Gastroesophageal sphincter (tissue), 4 donors: ENCODE measurements around the gene DRC1. TPM values are rescaled to one million over a fixed set of nuclear protein-coding genes. Genes with fewer than 3 reads are reported as not detected.
A peak's percentile ranks its signal among the peaks of the same experiment; 100 is the strongest.
"Not testable (repeated sequence)": the region's sequence is repeated elsewhere in the genome, so short reads cannot be mapped to it uniquely, and the experiment has no call there.

ENCODE experiments used
- ATAC-seq: fragments of 150-250 bp; one replicate; pipeline ENCODE4 v1.9.1; 2016; ENCODE audit warnings: mild to moderate bottlenecking, moderate library complexity
- H3K27ac ChIP-seq, 4 donors: fragments of 200-600 bp; sonication (generic) in 3 of 4; 1 replicate in 3 of 4; 2 replicates in 1 of 4; pipeline ENCODE4 v1.5.1; 2016 to 2019
- H3K27me3 ChIP-seq: fragments of 200-600 bp; sonication (generic); one replicate; pipeline ENCODE4 v1.5.1; 2019
- H3K36me3 ChIP-seq, 2 donors: fragments of 200-600 bp; sonication (generic); one replicate each; pipeline ENCODE4 v1.5.1; 2019; ENCODE audit warnings: control low read depth in 1 of 2
- H3K4me1 ChIP-seq, 3 donors: fragments of 200-600 bp; sonication (generic); 1 replicate in 2 of 3; 2 replicates in 1 of 3; pipeline ENCODE4 v1.5.1; 2016 to 2019; ENCODE audit warnings: control low read depth in 2 of 3
- H3K4me3 ChIP-seq, 2 donors: fragments of 200-600 bp; sonication (generic); one replicate each; pipeline ENCODE4 v1.5.1; 2019; ENCODE audit warnings: mild to moderate bottlenecking in 1 of 2, moderate library complexity in 1 of 2
- H3K9me3 ChIP-seq, 3 donors: fragments of 200-600 bp; sonication (generic); one replicate each; pipeline ENCODE4 v1.5.1; 2017 to 2019; ENCODE audit warnings: control low read depth in 2 of 3
- CTCF ChIP-seq, 4 experiments: fragments of 200-600 bp in 2 of 4; fragments of 450-650 bp in 2 of 4; sonication (generic) in 1 of 4; IDR thresholded peaks; one replicate each; pipeline ENCODE4 v1.5.1; 2017 to 2019; ENCODE audit warnings: antibody characterized with exemption in 4 of 4, mild to moderate bottlenecking in 2 of 4, moderate library complexity in 2 of 4
- EP300 ChIP-seq: sonication (generic); formaldehyde crosslinking; IDR thresholded peaks from one replicate; pipeline ENCODE4 v1.6.1; 2017; ENCODE audit warnings: antibody characterized with exemption, mild to moderate bottlenecking
- POLR2A ChIP-seq, 2 donors: fragments of 450-650 bp; IDR thresholded peaks; one replicate each; pipeline ENCODE4 v1.6.1; 2017; ENCODE audit warnings: antibody characterized with exemption in 2 of 2, mild to moderate bottlenecking in 2 of 2, moderate library complexity in 1 of 2
- POLR2AphosphoS5 ChIP-seq: sonication (generic); formaldehyde crosslinking; IDR thresholded peaks from one replicate; pipeline ENCODE4 v1.6.1; 2017; ENCODE audit warnings: antibody characterized with exemption
- WGBS, 2 donors: methylation state at CpG; one replicate each; pipeline ENCODE4 v1.1.5; 2018; ENCODE audit warnings: low coverage in 1 of 2; 5-methylcytosine and 5-hydroxymethylcytosine counted together
- total RNA-seq, 4 donors: library from RNA; depleted of rRNA; stranded (reverse); fragments of >200 nt; gene quantifications; one replicate each; pipeline ENCODE4 v1.1.0, GENCODE V29; 2016

The DRC1 gene
- total RNA-seq, 4 donors from 2014 or later, result 0.27 to 2.3 (median 0.54) TPM; not detected in 1

GRCh38 chr2:26465981-26466471 lies 64.3 kb downstream of the DRC1 start:
- H3K9me3 ChIP-seq, result peaks cover 0 to 12% (median 0%) of the 10 kb centered on the region in 3 donors
- H3K4me1 ChIP-seq, result no peaks in the 10 kb centered on the region
- H3K36me3 ChIP-seq, result no peaks in the 10 kb centered on the region
- no peak overlapping the region for H3K27ac ChIP-seq
- H3K27me3 ChIP-seq, result no peaks in the 10 kb centered on the region
- TF ChIP-seq CTCF (IDR thresholded peaks at IDR 0.05) (no peak), EP300 (no peak)
- no peak overlapping the region for H3K4me3 ChIP-seq
- no peak for ATAC-seq
- WGBS, 2 donors, result 67 to 96% methylated on average over 1 to 4 of the region's 10 CpGs

- no peak overlapping the region for H3K4me3 ChIP-seq
- no peak for TF ChIP-seq POLR2A (IDR thresholded peaks at IDR 0.05)
- no peak for TF ChIP-seq POLR2AphosphoS5
- TF ChIP-seq CTCF (IDR thresholded peaks at IDR 0.05), result no peak
- TF ChIP-seq EP300, result no peak
- no peak for ATAC-seq
- no peaks in the 10 kb centered on the region for H3K27me3 ChIP-seq
- H3K36me3 ChIP-seq, result no peaks in the 10 kb centered on the region
- no peak overlapping the region for H3K27ac ChIP-seq
- peaks cover 0 to 12% (median 0%) of the 10 kb centered on the region in 3 donors for H3K9me3 ChIP-seq
- H3K4me1 ChIP-seq, result no peaks in the 10 kb centered on the region
- WGBS, 2 donors, result 100% methylated on average over 2 of the region's 22 CpGs; no CpG with 5 or more reads in 1 of the 2 donors
These were observed 65.1 kb downstream of the DRC1 start for GRCh38 chr2:26466662-26467310.

GRCh38 chr2:26468544-26468943 lies 66.8 kb downstream of the DRC1 start:
- not testable (repeated sequence) for H3K4me3 ChIP-seq, ATAC-seq, H3K4me1 ChIP-seq, H3K27ac ChIP-seq, H3K36me3 ChIP-seq, H3K27me3 ChIP-seq
- WGBS, 2 donors, result 80 to 100% methylated on average over 1 of the region's 1 CpG
- H3K9me3 ChIP-seq, result peaks cover 0 to 12% (median 0%) of the 10 kb centered on the region in 3 donors

GRCh38 chr2:26469092-26469710 lies 67.5 kb downstream of the DRC1 start:
- Histone ChIP-seq H3K4me3 (no peak overlapping the region), H3K9me3 (peaks cover 0 to 12% (median 0%) of the 10 kb centered on the region in 3 donors), H3K27me3 (no peaks in the 10 kb centered on the region), H3K4me1 (no peaks in the 10 kb centered on the region), H3K36me3 (no peaks in the 10 kb centered on the region), H3K27ac (no peak overlapping the region)
- no peak for ATAC-seq
- WGBS, 2 donors, result 12 to 30% methylated on average over 2 to 5 of the region's 5 CpGs
- TF ChIP-seq POLR2A (IDR thresholded peaks at IDR 0.05) (no peak), CTCF (IDR thresholded peaks at IDR 0.05) (peak in 3 of 4 experiments; percentile 8 to 28 (median 22)), EP300 (no peak), POLR2AphosphoS5 (no peak)

- WGBS, 2 donors, result 74 to 87% methylated on average over 3 to 6 of the region's 7 CpGs
These were observed 68.2 kb downstream of the DRC1 start for GRCh38 chr2:26469955-26470354.

More at GRCh38 chr2:26469955-26470354, 68.2 kb downstream of the DRC1 start:
- H3K27ac ChIP-seq, result no peak overlapping the region
- peaks cover 0 to 12% (median 0%) of the 10 kb centered on the region in 3 donors for H3K9me3 ChIP-seq
- no peaks in the 10 kb centered on the region for H3K4me1 ChIP-seq
- ATAC-seq, result no peak
- no peaks in the 10 kb centered on the region for H3K27me3 ChIP-seq
- no peak overlapping the region for H3K4me3 ChIP-seq
- H3K36me3 ChIP-seq, result no peaks in the 10 kb centered on the region
- no peak for TF ChIP-seq EP300
- TF ChIP-seq POLR2AphosphoS5, result no peak
- TF ChIP-seq CTCF (IDR thresholded peaks at IDR 0.05), result no peak
- TF ChIP-seq POLR2A (IDR thresholded peaks at IDR 0.05), result no peak
